B cell (primary cell): Measurements from ENCODE around the gene PCYOX1L. TPM values are rescaled to one million over a fixed set of nuclear protein-coding genes. Genes with fewer than 3 reads are reported as not detected.

ENCODE experiments used
- ATAC-seq: fragments of 200-7000 bp; cut with Tn5 transposase; one replicate; pipeline ENCODE4 v1.10.0; 2021; ENCODE audit warnings: low read depth, mild to moderate bottlenecking, moderate number of reproducible peaks, moderate library complexity
- CTCF ChIA-PET: fragments of 350-600 bp; sonication (Branson Sonifier 250); formaldehyde crosslinking; loops from one replicate; lab custom pipeline; 2021; ENCODE audit warnings: antibody characterized with exemption, inconsistent platforms; lab: Charles Lee
- POLR2A ChIA-PET: fragments of 350-600 bp; sonication (Branson Sonifier 250); formaldehyde crosslinking; loops from one replicate; lab custom pipeline; 2021; ENCODE audit warnings: antibody characterized with exemption; lab: Charles Lee
- DNase-seq: peaks from one replicate; pipeline ENCODE4 v3.0.0; 2013
- H2AFZ ChIP-seq: 2 replicates; pipeline ENCODE4 v1.6.1; 2012; ENCODE audit warnings: mild to moderate bottlenecking, low read depth, low read length; ENCODE audit not compliant: insufficient read depth, poor library complexity, severe bottlenecking
- H3K27ac ChIP-seq, 2 donors: 1 replicate in 1 of 2; 2 replicates in 1 of 2; pipeline ENCODE4 v1.5.1; 2012 to 2013; ENCODE audit warnings: low read length in 2 of 2, mild to moderate bottlenecking in 2 of 2, moderate library complexity in 1 of 2
- H3K27me3 ChIP-seq, 4 experiments: fragments of 200-600 bp in 1 of 4; sonication (generic) in 1 of 4; replicated peaks in 1 of 4; 1 replicate in 2 of 4; 2 replicates in 2 of 4; pipeline versions ENCODE4 v1.6.1 to v1.7.0; 2013 to 2016; ENCODE audit warnings: low read length in 3 of 4, mild to moderate bottlenecking in 2 of 4, mixed read lengths in 1 of 4, moderate library complexity in 1 of 4; ENCODE audit not compliant: insufficient read depth in 4 of 4, control insufficient read depth in 3 of 4; ENCODE audit errors: control extremely low read depth in 1 of 4
- H3K36me3 ChIP-seq, 2 experiments: replicated peaks in 1 of 2; 1 replicate in 1 of 2; 2 replicates in 1 of 2; pipeline versions ENCODE4 v1.6.1 to v1.7.1; 2013; ENCODE audit warnings: low read length in 1 of 2; ENCODE audit not compliant: insufficient read depth in 2 of 2, control insufficient read depth in 1 of 2; ENCODE audit errors: control extremely low read depth in 1 of 2, extremely low read depth in 1 of 2
- H3K4me1 ChIP-seq, 2 donors: fragments of 200-600 bp in 1 of 2; sonication (generic) in 1 of 2; 1 replicate in 1 of 2; 2 replicates in 1 of 2; pipeline versions ENCODE4 v1.5.1 to v1.6.1; 2013 to 2017; ENCODE audit warnings: low read length in 2 of 2; ENCODE audit not compliant: control insufficient read depth in 2 of 2, insufficient read depth in 2 of 2
- H3K4me2 ChIP-seq: replicated peaks from 2 replicates; pipeline ENCODE3; 2012; ENCODE audit warnings: mild to moderate bottlenecking, low read depth, low read length; ENCODE audit not compliant: poor library complexity, severe bottlenecking
- H3K4me3 ChIP-seq, 5 experiments: fragments of 200-600 bp in 1 of 5; sonication (generic) in 1 of 5; 1 replicate in 3 of 5; 2 replicates in 2 of 5; pipeline versions ENCODE4 v1.5.1 to v1.7.0; 2011 to 2016; ENCODE audit warnings: low read length in 4 of 5, mild to moderate bottlenecking in 4 of 5, low read depth in 2 of 5, control low read depth in 1 of 5, moderate library complexity in 1 of 5; ENCODE audit not compliant: insufficient read depth in 1 of 5; ENCODE audit errors: control extremely low read depth in 1 of 5, extremely low read depth in 1 of 5
- H3K79me2 ChIP-seq: fragments of 200-600 bp; sonication (generic); one replicate; pipeline ENCODE4 v1.6.0; 2016; ENCODE audit warnings: low read length; ENCODE audit not compliant: control insufficient read depth, insufficient read depth
- H3K9ac ChIP-seq: fragments of 200-600 bp; sonication (generic); 2 replicates; pipeline ENCODE4 v1.6.1; 2017; ENCODE audit warnings: mild to moderate bottlenecking, low read length, moderate library complexity
- H3K9me3 ChIP-seq, 3 donors: one replicate each; pipeline versions ENCODE4 v1.6.1 to v1.7.1; 2013; ENCODE audit warnings: low read length in 2 of 3; ENCODE audit not compliant: control insufficient read depth in 2 of 3, insufficient read depth in 1 of 3; ENCODE audit errors: control extremely low read depth in 1 of 3
- H4K20me1 ChIP-seq: 2 replicates; pipeline ENCODE4 v1.6.0; 2012; ENCODE audit warnings: mild to moderate bottlenecking, low read length; ENCODE audit not compliant: insufficient read depth, control insufficient read depth, poor library complexity, severe bottlenecking
- H3K27ac Mint-ChIP-seq: one replicate; pipeline ENCODE4 v1.8.0; 2021; ENCODE audit warnings: mixed read lengths
- H3K27me3 Mint-ChIP-seq: one replicate; pipeline ENCODE4 v1.8.0; 2021; ENCODE audit warnings: mixed read lengths
- H3K4me1 Mint-ChIP-seq: one replicate; pipeline ENCODE4 v1.8.0; 2021; ENCODE audit warnings: mixed read lengths
- H3K4me3 Mint-ChIP-seq: one replicate; pipeline ENCODE4 v1.8.0; 2021; ENCODE audit warnings: mixed read lengths
- H3K9me3 Mint-ChIP-seq: one replicate; pipeline ENCODE4 v1.8.0; 2022; ENCODE audit warnings: mixed read lengths; ENCODE audit not compliant: insufficient read depth
- EZH2 ChIP-seq: IDR thresholded peaks from 2 replicates; pipeline ENCODE4 v1.6.1; 2012; ENCODE audit warnings: borderline replicate concordance, low read depth, mild to moderate bottlenecking, moderate library complexity, low read length; ENCODE audit not compliant: insufficient read depth, poor library complexity, severe bottlenecking
- WGBS: methylation state at CpG from one replicate; pipeline ENCODE4 v1.1.5; 2013; ENCODE audit warnings: missing lambda C conversion rate; ENCODE audit not compliant: insufficient coverage; 5-methylcytosine and 5-hydroxymethylcytosine counted together
- intact Hi-C: fragments of 100-400 bp; cut with micrococcal nuclease; formaldehyde crosslinking; loops from one replicate; pipeline ENCODE4 v1.10.0; 2022
- polyA plus RNA-seq: library from polyadenylated mRNA; depleted of rRNA; stranded (reverse); fragments of >200 nt; gene quantifications from 2 replicates; pipeline ENCODE4 v1.2.3, GENCODE V29; 2012
- total RNA-seq, 2 donors: library from RNA; stranded (reverse); fragments of 120-200 nt in 1 of 2; gene quantifications; 1 replicate in 1 of 2; 2 replicates in 1 of 2; pipeline versions ENCODE4 v1.2.3 to v1.2.4, GENCODE V29; 2013 to 2022
- TF ChIP-seq, protein P1 (sequence below): fragments of 200-600 bp; IDR thresholded peaks from one replicate; pipeline ENCODE4 v1.8.0; 2022; ENCODE audit warnings: antibody characterized with exemption, mild to moderate bottlenecking

Gene PCYOX1L
- total and polyA plus RNA-seq, 2 donors (not counting 1 experiment from before 2014, with no cell fraction given), result 11.7 to 19.4 TPM

DNA sequence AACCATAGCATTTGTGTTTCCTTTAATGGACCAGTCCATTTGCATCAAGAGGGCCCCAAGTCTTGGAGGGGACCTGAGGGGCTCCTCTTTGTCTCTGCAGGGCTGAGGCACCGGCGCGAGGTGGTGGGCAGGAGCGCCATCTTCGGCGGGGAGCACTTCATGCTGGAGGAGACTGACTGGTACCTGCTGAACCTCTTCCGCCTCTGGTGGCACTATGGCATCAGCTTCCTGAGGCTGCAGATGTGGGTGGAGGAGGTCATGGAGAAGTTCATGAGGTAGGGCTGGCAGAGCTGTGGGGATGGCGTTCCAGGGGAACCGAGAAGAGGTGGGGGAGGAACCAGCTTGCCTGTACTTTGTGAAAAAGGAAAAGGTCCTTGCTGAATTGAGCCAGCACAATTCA, 6.1 kb downstream of the PCYOX1L start:
- H4K20me1 ChIP-seq, result no peaks in the 10 kb centered on the region
- no peak overlapping the region for H3K9ac ChIP-seq
- no peaks in the 10 kb centered on the region for H3K27me3 ChIP-seq
- no peak overlapping the region for H3K4me2 ChIP-seq
- H3K36me3 ChIP-seq, result peaks cover 0 to 3% of the 10 kb centered on the region in 2 experiments
- H3K27ac ChIP-seq, result no peak overlapping the region
- H3K9me3 ChIP-seq, result no peaks in the 10 kb centered on the region
- peaks cover 4% of the 10 kb centered on the region for H3K79me2 ChIP-seq
- H3K4me3 ChIP-seq, result no peak overlapping the region
- H3K27me3 Mint-ChIP-seq, result no peaks in the 10 kb centered on the region
- H3K4me3 Mint-ChIP-seq, result no peak overlapping the region
- no peak overlapping the region for H3K27ac Mint-ChIP-seq
- intact Hi-C loops, result no loop called here
- H3K9me3 Mint-ChIP-seq, result no peaks in the 10 kb centered on the region
- H2AFZ ChIP-seq, result no peak overlapping the region
- peaks cover 7% of the 10 kb centered on the region for H3K4me1 Mint-ChIP-seq
- H3K4me1 ChIP-seq, result peaks cover 0 to 6% of the 10 kb centered on the region in 2 donors
- 97% methylated on average over 9 of the region's 9 CpGs for WGBS
- ChIA-PET CTCF (interaction anchor here (1.2 to 3.1 kb wide), 3 partner anchors 8 to 9 kb away, joined by 3 to 11 read pairs (median 4); no protein-coding TSS in a partner anchor), POLR2A (no interaction called here)
- no peak for TF ChIP-seq EZH2
- TF ChIP-seq, protein P1, sequence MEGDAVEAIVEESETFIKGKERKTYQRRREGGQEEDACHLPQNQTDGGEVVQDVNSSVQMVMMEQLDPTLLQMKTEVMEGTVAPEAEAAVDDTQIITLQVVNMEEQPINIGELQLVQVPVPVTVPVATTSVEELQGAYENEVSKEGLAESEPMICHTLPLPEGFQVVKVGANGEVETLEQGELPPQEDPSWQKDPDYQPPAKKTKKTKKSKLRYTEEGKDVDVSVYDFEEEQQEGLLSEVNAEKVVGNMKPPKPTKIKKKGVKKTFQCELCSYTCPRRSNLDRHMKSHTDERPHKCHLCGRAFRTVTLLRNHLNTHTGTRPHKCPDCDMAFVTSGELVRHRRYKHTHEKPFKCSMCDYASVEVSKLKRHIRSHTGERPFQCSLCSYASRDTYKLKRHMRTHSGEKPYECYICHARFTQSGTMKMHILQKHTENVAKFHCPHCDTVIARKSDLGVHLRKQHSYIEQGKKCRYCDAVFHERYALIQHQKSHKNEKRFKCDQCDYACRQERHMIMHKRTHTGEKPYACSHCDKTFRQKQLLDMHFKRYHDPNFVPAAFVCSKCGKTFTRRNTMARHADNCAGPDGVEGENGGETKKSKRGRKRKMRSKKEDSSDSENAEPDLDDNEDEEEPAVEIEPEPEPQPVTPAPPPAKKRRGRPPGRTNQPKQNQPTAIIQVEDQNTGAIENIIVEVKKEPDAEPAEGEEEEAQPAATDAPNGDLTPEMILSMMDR, result no peak
- DNase-seq, result no peak
- ATAC-seq, result no peak

DNA sequence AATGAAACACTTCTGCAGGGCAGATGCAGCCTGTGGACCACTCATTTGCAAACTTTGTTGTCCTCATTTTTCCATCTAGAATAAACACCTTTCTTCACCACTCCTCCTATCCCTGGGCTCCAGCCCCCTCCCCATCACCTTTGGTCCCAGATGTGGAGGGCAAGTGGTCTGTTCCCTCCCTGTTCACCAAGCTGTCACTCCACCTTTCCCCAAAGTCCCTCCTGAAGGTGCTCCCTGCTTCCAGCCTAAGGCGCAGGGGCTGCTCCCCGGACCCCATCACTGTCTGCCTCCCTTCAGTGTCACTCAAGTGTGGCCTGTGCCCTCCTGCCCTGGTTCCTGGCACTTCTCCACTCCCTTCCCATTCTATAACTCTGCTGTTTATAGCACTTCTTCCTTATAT, 6.9 kb downstream of the PCYOX1L start:
- no peak overlapping the region for H3K9ac ChIP-seq
- no peak overlapping the region for H2AFZ ChIP-seq
- no peaks in the 10 kb centered on the region for H3K9me3 ChIP-seq
- H4K20me1 ChIP-seq, result no peaks in the 10 kb centered on the region
- no peak for ATAC-seq
- H3K4me3 ChIP-seq, result no peak overlapping the region
- ChIA-PET CTCF (interaction anchor here (1.4 to 3.1 kb wide), 3 partner anchors 8 to 17 kb away, joined by 3 to 11 read pairs (median 3); no protein-coding TSS in a partner anchor), POLR2A (no interaction called here)
- Mint-ChIP-seq H3K27ac (no peak overlapping the region), H3K9me3 (no peaks in the 10 kb centered on the region), H3K4me1 (peaks cover 6% of the 10 kb centered on the region), H3K27me3 (no peaks in the 10 kb centered on the region), H3K4me3 (no peak overlapping the region)
- intact Hi-C loops, result no loop called here
- no peak overlapping the region for H3K27ac ChIP-seq
- peaks cover 0 to 6% of the 10 kb centered on the region in 2 donors for H3K4me1 ChIP-seq
- WGBS, result 100% methylated on average over 2 of the region's 2 CpGs
- peaks cover 4% of the 10 kb centered on the region for H3K79me2 ChIP-seq
- TF ChIP-seq, protein P1, result no peak
- no peak for TF ChIP-seq EZH2
- no peaks in the 10 kb centered on the region for H3K27me3 ChIP-seq
- DNase-seq, result no peak
- H3K36me3 ChIP-seq, result peaks cover 0 to 3% of the 10 kb centered on the region in 2 experiments
- H3K4me2 ChIP-seq, result no peak overlapping the region
